ENCODE data around the gene MEPCE. TPM values are rescaled to one million over a fixed set of nuclear protein-coding genes. Genes with fewer than 3 reads are reported as not detected.

The MEPCE gene
- total RNA-seq, 2 experiments from 2014 or later, result 52.6 to 57.0 TPM

DNA sequence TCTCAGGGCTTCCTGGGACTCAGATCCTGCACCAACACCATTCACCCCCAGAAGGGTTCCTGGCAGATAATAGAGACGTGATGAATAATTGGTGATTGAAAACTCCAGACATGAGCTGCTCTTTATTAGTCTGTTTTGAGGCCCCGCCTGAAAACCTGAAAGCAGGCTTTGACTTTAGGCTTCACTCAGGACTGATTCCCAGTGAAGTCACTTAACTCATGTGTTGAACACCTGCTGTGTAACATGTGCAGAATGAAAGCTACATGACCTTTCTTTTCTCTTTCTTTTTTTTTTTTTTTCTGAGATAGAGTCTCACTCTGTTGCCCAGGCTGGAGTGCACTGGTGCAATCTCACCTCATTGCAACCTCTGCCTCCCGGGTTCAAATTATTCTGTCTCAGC lies 25.6 kb downstream of the MEPCE start:
- Mint-ChIP-seq H3K27ac (peak overlapping the region; percentile 85), H3K4me3 (peak overlapping the region; percentile 38), H3K4me1 (ENCODE audit: low read depth) (peaks cover 23% of the 10 kb centered on the region), H3K27me3 (no peaks in the 10 kb centered on the region), H3K36me3 (ENCODE audit: low read depth) (peaks cover 12% of the 10 kb centered on the region), H3K9me3 (no peaks in the 10 kb centered on the region)
- no peaks in the 10 kb centered on the region for H3K9me3 ChIP-seq (ENCODE audit: control insufficient read depth in 1 of 2, insufficient read depth in 1 of 2, low read length in 2 of 2)
- no peak overlapping the region for H3K4me3 ChIP-seq (ENCODE audit: low read length)
- intact Hi-C loops (cut with DNase I, micrococcal nuclease), result no loop called here
- peaks cover 10% of the 10 kb centered on the region for H3K36me3 ChIP-seq (ENCODE audit: insufficient read depth, low read length)
- no peak for DNase-seq
- TF ChIP-seq, protein P1, sequence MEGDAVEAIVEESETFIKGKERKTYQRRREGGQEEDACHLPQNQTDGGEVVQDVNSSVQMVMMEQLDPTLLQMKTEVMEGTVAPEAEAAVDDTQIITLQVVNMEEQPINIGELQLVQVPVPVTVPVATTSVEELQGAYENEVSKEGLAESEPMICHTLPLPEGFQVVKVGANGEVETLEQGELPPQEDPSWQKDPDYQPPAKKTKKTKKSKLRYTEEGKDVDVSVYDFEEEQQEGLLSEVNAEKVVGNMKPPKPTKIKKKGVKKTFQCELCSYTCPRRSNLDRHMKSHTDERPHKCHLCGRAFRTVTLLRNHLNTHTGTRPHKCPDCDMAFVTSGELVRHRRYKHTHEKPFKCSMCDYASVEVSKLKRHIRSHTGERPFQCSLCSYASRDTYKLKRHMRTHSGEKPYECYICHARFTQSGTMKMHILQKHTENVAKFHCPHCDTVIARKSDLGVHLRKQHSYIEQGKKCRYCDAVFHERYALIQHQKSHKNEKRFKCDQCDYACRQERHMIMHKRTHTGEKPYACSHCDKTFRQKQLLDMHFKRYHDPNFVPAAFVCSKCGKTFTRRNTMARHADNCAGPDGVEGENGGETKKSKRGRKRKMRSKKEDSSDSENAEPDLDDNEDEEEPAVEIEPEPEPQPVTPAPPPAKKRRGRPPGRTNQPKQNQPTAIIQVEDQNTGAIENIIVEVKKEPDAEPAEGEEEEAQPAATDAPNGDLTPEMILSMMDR (IDR thresholded peaks at IDR 0.05), result no peak
- H3K27ac ChIP-seq (ENCODE audit: low read depth in 1 of 2, low read length in 2 of 2), result no peak overlapping the region
- H3K4me1 ChIP-seq (ENCODE audit: insufficient read depth, low read length), result peaks cover 23% of the 10 kb centered on the region
- no peak for ATAC-seq (ENCODE audit: poor library complexity)
- H3K27me3 ChIP-seq (ENCODE audit: control insufficient read depth in 1 of 2, insufficient read depth in 2 of 2, low read length in 2 of 2), result no peaks in the 10 kb centered on the region
- ChIA-PET POLR2A (interaction anchor here (0.5 to 3.2 kb wide), 7 partner anchors 8 to 131 kb away, joined by 3 to 22 read pairs (median 5); partner anchors contain the start of genes FBXO24, LRCH4, MEPCE and PPP1R35), CTCF (interaction anchor here (0.9 kb wide), 1 partner anchor 28 kb away, joined by 3 read pairs; no protein-coding TSS in a partner anchor)

DNA sequence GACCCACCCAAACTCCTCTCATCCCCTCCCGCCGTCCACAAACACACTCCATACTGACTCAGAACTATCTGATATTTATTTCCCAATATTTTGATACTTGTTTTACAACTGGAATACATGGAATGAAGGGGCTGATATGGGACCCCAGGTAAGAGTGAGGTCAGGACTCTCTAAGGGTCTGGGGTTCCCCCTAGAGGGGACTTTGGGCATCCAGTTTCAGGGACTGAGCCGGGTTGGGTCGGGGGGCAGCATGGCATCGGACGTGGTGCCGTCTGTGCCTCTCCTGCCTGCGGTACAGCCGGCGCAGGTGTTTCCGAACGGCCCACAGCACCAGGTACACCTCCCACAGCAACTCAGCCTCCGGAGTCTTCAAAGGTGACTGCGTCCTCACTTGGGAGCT lies 26.9 kb downstream of the MEPCE start:
- Histone ChIP-seq H3K9me3 (ENCODE audit: control insufficient read depth in 1 of 2, insufficient read depth in 1 of 2, low read length in 2 of 2) (no peaks in the 10 kb centered on the region), H3K4me1 (ENCODE audit: insufficient read depth, low read length) (peaks cover 15% of the 10 kb centered on the region), H3K36me3 (ENCODE audit: insufficient read depth, low read length) (peaks cover 22% of the 10 kb centered on the region), H3K27me3 (ENCODE audit: control insufficient read depth in 1 of 2, insufficient read depth in 2 of 2, low read length in 2 of 2) (no peaks in the 10 kb centered on the region), H3K4me3 (ENCODE audit: low read length) (no peak overlapping the region), H3K27ac (ENCODE audit: low read depth in 1 of 2, low read length in 2 of 2) (no peak overlapping the region)
- no peaks in the 10 kb centered on the region for H3K27me3 Mint-ChIP-seq
- no peak overlapping the region for H3K4me3 Mint-ChIP-seq
- H3K9me3 Mint-ChIP-seq, result no peaks in the 10 kb centered on the region
- TF ChIP-seq, protein P1 (IDR thresholded peaks at IDR 0.05), result no peak
- ChIA-PET POLR2A (no interaction called here), CTCF (no interaction called here)
- peaks cover 15% of the 10 kb centered on the region for H3K4me1 Mint-ChIP-seq (ENCODE audit: low read depth)
- peaks cover 23% of the 10 kb centered on the region for H3K36me3 Mint-ChIP-seq (ENCODE audit: low read depth)
- H3K27ac Mint-ChIP-seq, result peak overlapping the region; percentile 85
- intact Hi-C loops (cut with DNase I, micrococcal nuclease), result no loop called here
- ATAC-seq (ENCODE audit: poor library complexity), result no peak
- DNase-seq, result no peak

DNA sequence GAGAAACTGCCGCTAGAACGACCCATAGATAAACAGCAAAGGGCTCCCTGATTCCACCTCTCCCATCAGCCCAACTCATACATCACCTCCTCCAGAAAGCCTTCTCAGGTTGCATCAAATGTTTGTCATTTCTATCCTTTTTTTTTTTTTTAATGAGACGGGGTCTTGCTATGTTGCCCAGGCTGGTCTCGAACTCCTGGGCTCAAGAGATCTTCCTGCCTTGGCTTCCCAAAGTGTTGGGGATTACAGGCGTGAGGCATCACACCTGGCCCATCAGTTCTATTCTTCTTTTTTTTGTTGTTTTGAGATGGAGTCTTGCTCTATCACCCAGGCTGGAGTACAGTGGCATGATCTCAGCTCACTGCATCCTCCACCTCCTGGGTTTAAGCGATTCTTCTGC lies 27.4 kb downstream of the MEPCE start:
- no peaks in the 10 kb centered on the region for H3K27me3 Mint-ChIP-seq
- H3K27ac Mint-ChIP-seq, result peak overlapping the region; percentile 39
- ChIA-PET CTCF (no interaction called here), POLR2A (no interaction called here)
- Histone ChIP-seq H3K27me3 (ENCODE audit: control insufficient read depth in 1 of 2, insufficient read depth in 2 of 2, low read length in 2 of 2) (no peaks in the 10 kb centered on the region), H3K4me1 (ENCODE audit: insufficient read depth, low read length) (peaks cover 15% of the 10 kb centered on the region), H3K4me3 (ENCODE audit: low read length) (no peak overlapping the region), H3K27ac (ENCODE audit: low read depth in 1 of 2, low read length in 2 of 2) (no peak overlapping the region), H3K36me3 (ENCODE audit: insufficient read depth, low read length) (peaks cover 25% of the 10 kb centered on the region), H3K9me3 (ENCODE audit: control insufficient read depth in 1 of 2, insufficient read depth in 1 of 2, low read length in 2 of 2) (no peaks in the 10 kb centered on the region)
- no peak overlapping the region for H3K4me3 Mint-ChIP-seq
- H3K9me3 Mint-ChIP-seq, result no peaks in the 10 kb centered on the region
- peaks cover 28% of the 10 kb centered on the region for H3K36me3 Mint-ChIP-seq (ENCODE audit: low read depth)
- ATAC-seq (ENCODE audit: poor library complexity), result no peak
- H3K4me1 Mint-ChIP-seq (ENCODE audit: low read depth), result peaks cover 15% of the 10 kb centered on the region
- TF ChIP-seq, protein P1 (IDR thresholded peaks at IDR 0.05), result no peak
- intact Hi-C loops (cut with DNase I, micrococcal nuclease), result no loop called here
- DNase-seq, result no peak
